Measurements from ENCODE around the gene NPB.

GRCh38 chr17:81888105-81888987, 13.7 kb upstream of the NPB start:
- TF ChIP-seq CTCF (IDR thresholded peaks at IDR 0.05) (no peak), EP300 (IDR thresholded peaks at IDR 0.05) (no peak)

All from ovary (tissue), 3 donors.